Naive thymus-derived CD4-positive, alpha-beta T cell (primary cell): ENCODE results near the gene UBN1. TPM values are rescaled to one million over a fixed set of nuclear protein-coding genes. Genes with fewer than 3 reads are reported as not detected.

Experiments used
- ATAC-seq: fragments of 150-1000 bp; cut with Tn5 transposase; 2 replicates; pipeline ENCODE4 v1.10.0; 2021; ENCODE audit warnings: mild to moderate bottlenecking, moderate library complexity
- CTCF ChIA-PET: fragments of 350-600 bp; sonication (Branson Sonifier 250); formaldehyde crosslinking; loops from one replicate; lab custom pipeline; 2021; ENCODE audit warnings: antibody characterized with exemption; lab: Charles Lee
- POLR2A ChIA-PET: fragments of 350-600 bp; sonication (Branson Sonifier 250); formaldehyde crosslinking; loops from one replicate; lab custom pipeline; 2021; ENCODE audit warnings: antibody characterized with exemption, inconsistent platforms; lab: Charles Lee
- DNase-seq, 9 donors: peaks; one replicate each; pipeline versions ENCODE4 v3.0.0 to v3.0.0-alpha.2; 2020 to 2022; ENCODE audit warnings: mixed read lengths in 1 of 9
- H3K27ac ChIP-seq: one replicate; pipeline ENCODE4 v1.7.0; 2013; ENCODE audit warnings: mild to moderate bottlenecking, low read depth, low read length, moderate library complexity
- H3K27me3 ChIP-seq, 2 donors: one replicate each; pipeline ENCODE4 v1.7.0; 2013; ENCODE audit warnings: low read length in 2 of 2, mild to moderate bottlenecking in 2 of 2, moderate library complexity in 2 of 2; ENCODE audit not compliant: control insufficient read depth in 2 of 2, insufficient read depth in 2 of 2
- H3K36me3 ChIP-seq, 3 experiments: 1 replicate in 2 of 3; 2 replicates in 1 of 3; pipeline ENCODE4 v1.7.0; 2013; ENCODE audit warnings: low read length in 3 of 3, mild to moderate bottlenecking in 3 of 3, moderate library complexity in 1 of 3; ENCODE audit not compliant: insufficient read depth in 3 of 3, control insufficient read depth in 2 of 3
- H3K4me1 ChIP-seq, 2 donors: one replicate each; pipeline ENCODE4 v1.7.0; 2013; ENCODE audit warnings: low read length in 2 of 2, mild to moderate bottlenecking in 2 of 2, moderate library complexity in 1 of 2; ENCODE audit not compliant: control insufficient read depth in 2 of 2, insufficient read depth in 2 of 2
- H3K4me3 ChIP-seq: 2 replicates; pipeline ENCODE4 v1.7.0; 2013; ENCODE audit warnings: mild to moderate bottlenecking, low read length
- H3K9me3 ChIP-seq, 3 experiments: 1 replicate in 2 of 3; 2 replicates in 1 of 3; pipeline ENCODE4 v1.7.0; 2013; ENCODE audit warnings: low read length in 3 of 3; ENCODE audit not compliant: control insufficient read depth in 2 of 3
- H3K27ac Mint-ChIP-seq, 9 donors: one replicate each; pipeline ENCODE4 v1.8.0; 2020 to 2022; ENCODE audit warnings: mixed read lengths in 9 of 9, mild to moderate bottlenecking in 8 of 9, moderate library complexity in 5 of 9, inconsistent platforms in 2 of 9
- H3K27me3 Mint-ChIP-seq, 5 donors: one replicate each; pipeline ENCODE4 v1.8.0; 2021 to 2022; ENCODE audit warnings: mixed read lengths in 5 of 5, mild to moderate bottlenecking in 1 of 5
- H3K36me3 Mint-ChIP-seq, 5 donors: one replicate each; pipeline ENCODE4 v1.8.0; 2020 to 2022; ENCODE audit warnings: mixed read lengths in 5 of 5, mild to moderate bottlenecking in 3 of 5, inconsistent platforms in 1 of 5
- H3K4me1 Mint-ChIP-seq, 7 donors: one replicate each; pipeline ENCODE4 v1.8.0; 2020 to 2022; ENCODE audit warnings: mixed read lengths in 7 of 7, mild to moderate bottlenecking in 3 of 7, inconsistent platforms in 1 of 7
- H3K4me3 Mint-ChIP-seq, 10 donors: one replicate each; pipeline ENCODE4 v1.8.0; 2020 to 2022; ENCODE audit warnings: mild to moderate bottlenecking in 10 of 10, mixed read lengths in 10 of 10, moderate library complexity in 6 of 10, inconsistent platforms in 2 of 10
- H3K9me3 Mint-ChIP-seq, 11 donors: one replicate each; pipeline ENCODE4 v1.8.0; 2020 to 2022; ENCODE audit warnings: mixed read lengths in 11 of 11, mild to moderate bottlenecking in 4 of 11, inconsistent platforms in 1 of 11, moderate library complexity in 1 of 11
- intact Hi-C, 2 donors: fragments of 100-400 bp; cut with micrococcal nuclease; formaldehyde crosslinking; loops; one replicate each; pipeline ENCODE4 v1.15.1; 2023
- polyA plus RNA-seq, 2 donors: library from polyadenylated mRNA; unstranded; fragments of 300-500 nt; fragmentation: Illumina TruSeq; gene quantifications; one replicate each; pipeline ENCODE4 v1.2.3, GENCODE V29; 2021
- total RNA-seq, 6 experiments: library from RNA in 5 of 6; stranded (reverse) in 5 of 6; gene quantifications; 1 replicate in 5 of 6; 2 replicates in 1 of 6; pipeline ENCODE4 v1.2.3 and lab custom pipeline; 2021 to 2026

The UBN1 gene
- total and polyA plus RNA-seq, 7 experiments from 2014 or later, result 11.0 to 58.7 (median 40.0) TPM

GRCh38 chr16:4890026-4890425 lies 42.7 kb downstream of the UBN1 start:
- Mint-ChIP-seq H3K36me3 (peaks cover 3 to 11% (median 7%) of the 10 kb centered on the region in 5 donors), H3K27ac (no peak overlapping the region), H3K4me3 (no peak overlapping the region), H3K9me3 (peaks cover 0 to 4% (median 0%) of the 10 kb centered on the region in 11 donors), H3K4me1 (peaks cover 0 to 4% (median 0%) of the 10 kb centered on the region in 7 donors), H3K27me3 (no peaks in the 10 kb centered on the region)
- CTCF ChIA-PET, result no interaction called here
- ATAC-seq, result no peak
- H3K27ac ChIP-seq, result no peak overlapping the region
- intact Hi-C loops, result no loop called here
- no peaks in the 10 kb centered on the region for H3K4me1 ChIP-seq
- no peaks in the 10 kb centered on the region for H3K27me3 ChIP-seq
- POLR2A ChIA-PET, result no interaction called here
- no peak overlapping the region for H3K4me3 ChIP-seq
- H3K36me3 ChIP-seq, result peaks cover 0 to 15% (median 0%) of the 10 kb centered on the region in 3 experiments
- DNase-seq, result no peak
- no peaks in the 10 kb centered on the region for H3K9me3 ChIP-seq

- H3K4me1 Mint-ChIP-seq, result peaks cover 0 to 3% (median 0%) of the 10 kb centered on the region in 7 donors
- H3K4me3 Mint-ChIP-seq, result no peak overlapping the region
- CTCF ChIA-PET, result no interaction called here
- no peaks in the 10 kb centered on the region for H3K27me3 Mint-ChIP-seq
- peaks cover 0 to 7% (median 3%) of the 10 kb centered on the region in 5 donors for H3K36me3 Mint-ChIP-seq
- Histone ChIP-seq H3K27me3 (no peaks in the 10 kb centered on the region), H3K4me3 (no peak overlapping the region), H3K27ac (no peak overlapping the region), H3K9me3 (no peaks in the 10 kb centered on the region), H3K36me3 (peaks cover 0 to 8% (median 0%) of the 10 kb centered on the region in 3 experiments), H3K4me1 (no peaks in the 10 kb centered on the region)
- DNase-seq, result no peak
- H3K27ac Mint-ChIP-seq, result no peak overlapping the region
- intact Hi-C loops, result no loop called here
- H3K9me3 Mint-ChIP-seq, result peaks cover 0 to 4% (median 0%) of the 10 kb centered on the region in 11 donors
- no peak for ATAC-seq
- POLR2A ChIA-PET, result no interaction called here
Measured at GRCh38 chr16:4890686-4891085, 43.4 kb downstream of the UBN1 start.

- Histone ChIP-seq H3K27me3 (no peaks in the 10 kb centered on the region), H3K27ac (no peak overlapping the region), H3K36me3 (peaks cover 0 to 2% (median 0%) of the 10 kb centered on the region in 3 experiments), H3K4me3 (no peak overlapping the region), H3K9me3 (no peaks in the 10 kb centered on the region), H3K4me1 (no peaks in the 10 kb centered on the region)
- intact Hi-C loops, result no loop called here
- ChIA-PET CTCF (no interaction called here), POLR2A (no interaction called here)
- no peak for ATAC-seq
- Mint-ChIP-seq H3K27ac (no peak overlapping the region), H3K4me1 (no peaks in the 10 kb centered on the region), H3K36me3 (peaks cover 0 to under 1% (median 0%) of the 10 kb centered on the region in 5 donors), H3K9me3 (peaks cover 0 to 4% (median 0%) of the 10 kb centered on the region in 11 donors), H3K4me3 (no peak overlapping the region), H3K27me3 (no peaks in the 10 kb centered on the region)
- DNase-seq, result no peak
Measured at GRCh38 chr16:4891097-4891885, 44.0 kb downstream of the UBN1 start.

- Mint-ChIP-seq H3K36me3 (no peaks in the 10 kb centered on the region), H3K4me3 (no peak overlapping the region), H3K9me3 (peaks cover 0 to 4% (median 0%) of the 10 kb centered on the region in 11 donors), H3K27ac (no peak overlapping the region), H3K4me1 (no peaks in the 10 kb centered on the region), H3K27me3 (no peaks in the 10 kb centered on the region)
- Histone ChIP-seq H3K9me3 (no peaks in the 10 kb centered on the region), H3K36me3 (no peaks in the 10 kb centered on the region), H3K27me3 (no peaks in the 10 kb centered on the region), H3K27ac (no peak overlapping the region), H3K4me1 (no peaks in the 10 kb centered on the region), H3K4me3 (no peak overlapping the region)
- intact Hi-C loops, result no loop called here
- ChIA-PET CTCF (no interaction called here), POLR2A (no interaction called here)
- no peak for DNase-seq
- ATAC-seq, result no peak
Measured at GRCh38 chr16:4891886-4892216, 44.6 kb downstream of the UBN1 start.

GRCh38 chr16:4892361-4893102 lies 45.3 kb downstream of the UBN1 start:
- Mint-ChIP-seq H3K27ac (no peak overlapping the region), H3K27me3 (no peaks in the 10 kb centered on the region), H3K9me3 (peaks cover 0 to 4% (median 0%) of the 10 kb centered on the region in 11 donors), H3K36me3 (no peaks in the 10 kb centered on the region), H3K4me3 (no peak overlapping the region), H3K4me1 (no peaks in the 10 kb centered on the region)
- no peak for ATAC-seq
- Histone ChIP-seq H3K27me3 (no peaks in the 10 kb centered on the region), H3K4me1 (no peaks in the 10 kb centered on the region), H3K4me3 (no peak overlapping the region), H3K27ac (no peak overlapping the region), H3K9me3 (no peaks in the 10 kb centered on the region), H3K36me3 (no peaks in the 10 kb centered on the region)
- no peak for DNase-seq
- CTCF ChIA-PET, result no interaction called here
- POLR2A ChIA-PET, result no interaction called here
- intact Hi-C loops, result no loop called here

- ATAC-seq, result no peak
- no peaks in the 10 kb centered on the region for H3K4me1 ChIP-seq
- CTCF ChIA-PET, result no interaction called here
- no peak for DNase-seq
- Mint-ChIP-seq H3K27me3 (peaks cover 0 to 2% (median 0%) of the 10 kb centered on the region in 5 donors), H3K4me3 (no peak overlapping the region), H3K4me1 (no peaks in the 10 kb centered on the region), H3K36me3 (peaks cover 0 to 1% (median 0%) of the 10 kb centered on the region in 5 donors), H3K9me3 (peaks cover 0 to 4% (median under 1%) of the 10 kb centered on the region in 11 donors), H3K27ac (no peak overlapping the region)
- no peaks in the 10 kb centered on the region for H3K9me3 ChIP-seq
- POLR2A ChIA-PET, result no interaction called here
- H3K36me3 ChIP-seq, result no peaks in the 10 kb centered on the region
- H3K4me3 ChIP-seq, result no peak overlapping the region
- no peak overlapping the region for H3K27ac ChIP-seq
- H3K27me3 ChIP-seq, result no peaks in the 10 kb centered on the region
- intact Hi-C loops, result no loop called here
Measured at GRCh38 chr16:4893103-4893862, 46.0 kb downstream of the UBN1 start.
